ENCODE results near the gene SLC35F4. TPM values are rescaled to one million over a fixed set of nuclear protein-coding genes. Genes with fewer than 3 reads are reported as not detected.

Gene SLC35F4
- polyA plus RNA-seq, 1 donor from 2014 or later, result 21.0 TPM

- Histone ChIP-seq H3K4me3 (ENCODE audit: low read length) (no peak overlapping the region), H3K79me2 (replicated peaks; ENCODE audit: insufficient read depth, low read length) (no peaks in the 10 kb centered on the region), H3K36me3 (ENCODE audit: insufficient read depth, low read length) (no peaks in the 10 kb centered on the region), H3K4me2 (ENCODE audit: low read length) (no peak overlapping the region), H3K9me3 (ENCODE audit: low read length) (no peaks in the 10 kb centered on the region), H3K9me2 (ENCODE audit: insufficient read depth, low read length) (no peaks in the 10 kb centered on the region), H3F3A (ENCODE audit: insufficient read depth, low read length, poor library complexity, severe bottlenecking) (no peaks in the 10 kb centered on the region), H3K9ac (ENCODE audit: low read length) (no peak overlapping the region), H3K27ac (ENCODE audit: low read length) (no peak overlapping the region), H4K20me1 (ENCODE audit: insufficient read depth) (no peaks in the 10 kb centered on the region), H2AFZ (ENCODE audit: low read depth, low read length) (no peak overlapping the region), H3K27me3 (ENCODE audit: insufficient read depth, low read depth, low read length) (no peaks in the 10 kb centered on the region)
- TF ChIP-seq TAF1 (IDR thresholded peaks at IDR 0.05; ENCODE audit: low read depth), result no peak
- TF ChIP-seq POLR2AphosphoS5 (IDR thresholded peaks at IDR 0.05), result no peak
- no peak for TF ChIP-seq EZH2 (IDR thresholded peaks at IDR 0.05; ENCODE audit: borderline replicate concordance, insufficient read depth, low read length, poor library complexity, severe bottlenecking)
- no peak for TF ChIP-seq EP300 (conservative IDR thresholded peaks at IDR 0.05; ENCODE audit: poor library complexity, severe bottlenecking)
- no peak for TF ChIP-seq CTCF (IDR thresholded peaks at IDR 0.05; ENCODE audit: poor library complexity, severe bottlenecking)
- TF ChIP-seq SMC3 (conservative IDR thresholded peaks at IDR 0.05; ENCODE audit: poor library complexity), result no peak
- no peak for TF ChIP-seq MXI1 (conservative IDR thresholded peaks at IDR 0.05; ENCODE audit: poor library complexity, severe bottlenecking)
- TF ChIP-seq REST (IDR thresholded peaks at IDR 0.05; ENCODE audit: borderline replicate concordance), result no peak
- no peak for TF ChIP-seq RAD21 (conservative IDR thresholded peaks at IDR 0.05)
Measured at GRCh38 chr14:57560681-57561080, 305.2 kb downstream of the SLC35F4 start.

GRCh38 chr14:57559576-57559975, 306.3 kb downstream of the SLC35F4 start:
- TF ChIP-seq MXI1 (conservative IDR thresholded peaks at IDR 0.05; ENCODE audit: poor library complexity, severe bottlenecking) (no peak), REST (IDR thresholded peaks at IDR 0.05; ENCODE audit: borderline replicate concordance) (no peak)
- no peak overlapping the region for H3K4me3 ChIP-seq (ENCODE audit: low read length)
- H2AFZ ChIP-seq (ENCODE audit: low read depth, low read length), result no peak overlapping the region
- H3K9ac ChIP-seq (ENCODE audit: low read length), result no peak overlapping the region
- H3K9me2 ChIP-seq (ENCODE audit: insufficient read depth, low read length), result no peaks in the 10 kb centered on the region
- H3K27me3 ChIP-seq (ENCODE audit: insufficient read depth, low read depth, low read length), result no peaks in the 10 kb centered on the region
- H4K20me1 ChIP-seq (ENCODE audit: insufficient read depth), result no peaks in the 10 kb centered on the region
- no peaks in the 10 kb centered on the region for H3K36me3 ChIP-seq (ENCODE audit: insufficient read depth, low read length)
- H3F3A ChIP-seq (ENCODE audit: insufficient read depth, low read length, poor library complexity, severe bottlenecking), result no peaks in the 10 kb centered on the region
- H3K4me2 ChIP-seq (ENCODE audit: low read length), result no peak overlapping the region
- no peak overlapping the region for H3K27ac ChIP-seq (ENCODE audit: low read length)
- no peaks in the 10 kb centered on the region for H3K9me3 ChIP-seq (ENCODE audit: low read length)
- no peaks in the 10 kb centered on the region for H3K79me2 ChIP-seq (replicated peaks; ENCODE audit: insufficient read depth, low read length)

Data from neural cell (in vitro differentiated cells).